Measurements from ENCODE around the gene SPATA18.
"Not testable (repeated sequence)": the region's sequence is repeated elsewhere in the genome, so short reads cannot be mapped to it uniquely, and the experiment has no call there.

SPATA18 gene

DNA sequence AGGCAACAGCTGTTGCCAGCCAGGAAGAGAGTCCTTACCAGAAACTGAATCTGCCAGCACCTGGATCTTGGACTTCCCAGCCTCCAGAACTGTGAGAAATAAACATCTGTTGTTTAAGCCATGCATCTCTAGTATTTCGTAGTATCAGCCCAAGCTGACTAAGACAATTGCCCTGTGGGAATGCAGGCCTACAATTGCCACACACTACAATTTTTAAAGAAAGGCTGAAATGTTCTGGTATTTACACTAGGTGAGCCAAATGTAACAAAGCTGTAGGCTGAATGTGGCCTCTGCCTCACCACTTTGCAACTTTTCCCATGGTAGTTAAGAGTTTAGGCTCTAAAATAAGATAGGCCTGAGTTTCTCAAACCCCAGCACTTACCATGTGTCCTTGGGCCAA lies 59.1 kb downstream of the SPATA18 start:
- FAIRE-seq = no peak

DNA sequence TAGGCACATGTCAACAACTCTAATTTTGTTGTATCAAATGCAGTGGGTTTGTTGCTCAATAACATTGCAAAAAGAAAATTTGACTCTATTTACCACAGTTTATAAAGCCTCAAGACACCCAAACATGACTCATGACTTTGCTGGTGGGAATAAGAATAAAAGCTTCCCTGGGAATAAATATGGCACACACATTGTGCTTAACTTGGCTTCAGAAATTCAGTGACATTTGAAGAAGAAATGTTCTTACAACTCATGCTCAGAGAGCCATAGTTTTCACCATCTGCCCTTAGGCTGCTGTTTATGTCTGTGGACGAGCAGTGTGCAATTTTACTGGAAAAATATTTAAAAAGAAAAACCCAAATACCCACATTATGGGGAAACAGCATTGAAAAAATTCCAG lies 60.9 kb downstream of the SPATA18 start:
- FAIRE-seq = no peak

DNA sequence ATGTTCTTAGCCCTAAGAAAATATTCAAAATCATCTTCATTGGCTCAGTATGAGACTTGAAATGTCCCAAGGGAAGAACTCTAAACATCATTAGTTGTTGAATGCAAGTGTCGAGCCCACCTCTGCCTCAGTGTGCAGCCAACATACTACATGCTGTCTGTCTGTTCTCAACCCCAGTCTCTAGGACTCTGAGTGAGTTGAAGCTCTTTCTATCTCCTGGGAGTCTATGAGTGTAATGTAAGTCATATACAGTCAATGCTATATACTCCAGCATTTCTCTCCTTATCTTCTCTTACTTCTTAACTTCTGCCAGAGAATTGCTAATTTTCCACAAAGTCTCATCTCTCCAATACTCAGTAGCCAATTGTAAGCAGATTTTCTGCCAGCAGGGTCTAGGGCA lies 61.3 kb downstream of the SPATA18 start:
- FAIRE-seq = no peak

DNA sequence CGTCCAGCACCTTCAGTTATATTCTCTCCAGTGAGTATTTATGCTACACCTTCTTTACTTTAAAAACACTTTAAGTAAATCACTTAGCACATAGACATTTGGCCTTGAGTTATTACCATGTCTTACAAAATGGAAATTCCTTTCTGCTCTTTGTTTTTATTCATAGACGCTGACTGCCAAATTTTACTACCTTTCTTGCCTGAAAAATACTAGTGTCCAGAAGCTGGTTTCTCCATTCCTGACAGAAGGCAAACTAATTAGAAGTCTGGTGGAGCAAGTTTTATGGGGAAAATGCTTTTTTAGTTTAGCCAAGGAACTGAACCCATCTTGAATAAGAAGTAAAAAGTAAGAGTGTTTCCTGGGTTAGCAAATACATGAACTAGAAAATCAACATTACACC lies 65.5 kb downstream of the SPATA18 start:
- no peak for FAIRE-seq

DNA sequence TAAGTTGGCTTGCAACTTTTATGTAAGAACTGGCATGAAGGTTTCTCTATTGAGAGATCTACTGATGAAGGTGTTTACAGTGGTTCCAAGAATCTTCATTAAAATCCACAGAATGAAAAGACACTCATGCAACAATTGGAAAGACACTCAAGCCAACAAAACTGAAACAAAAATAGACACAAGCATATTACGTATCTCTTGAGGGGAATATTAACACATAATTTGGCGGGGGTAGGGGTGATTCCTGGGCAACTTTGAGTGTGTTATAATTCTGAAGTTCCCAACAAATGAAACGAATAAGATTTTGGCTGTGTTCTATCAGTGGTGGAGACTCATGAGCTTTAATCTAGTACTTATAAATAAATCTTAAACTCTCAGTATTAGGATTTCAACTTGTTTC lies 75.1 kb downstream of the SPATA18 start:
- no peak for FAIRE-seq

DNA sequence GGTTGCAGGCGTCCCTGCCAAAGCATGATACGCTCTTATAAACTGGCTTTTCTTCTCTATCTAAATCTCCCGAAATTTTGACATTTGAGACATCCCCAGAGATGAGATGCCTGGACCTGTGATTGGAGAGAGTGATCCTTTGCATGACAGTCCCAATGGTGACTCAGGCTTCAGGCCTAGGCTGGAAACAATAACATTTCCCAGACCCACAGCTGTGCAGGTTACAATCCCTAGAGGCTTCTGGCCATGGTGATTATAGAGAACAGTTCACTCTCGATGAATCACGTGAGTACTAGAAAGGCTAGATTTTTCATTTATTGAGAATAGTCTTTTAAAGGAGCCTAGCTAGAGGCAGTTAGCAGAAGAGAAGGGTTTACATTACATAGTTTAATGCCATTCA lies 75.9 kb downstream of the SPATA18 start:
- no peak for FAIRE-seq

DNA sequence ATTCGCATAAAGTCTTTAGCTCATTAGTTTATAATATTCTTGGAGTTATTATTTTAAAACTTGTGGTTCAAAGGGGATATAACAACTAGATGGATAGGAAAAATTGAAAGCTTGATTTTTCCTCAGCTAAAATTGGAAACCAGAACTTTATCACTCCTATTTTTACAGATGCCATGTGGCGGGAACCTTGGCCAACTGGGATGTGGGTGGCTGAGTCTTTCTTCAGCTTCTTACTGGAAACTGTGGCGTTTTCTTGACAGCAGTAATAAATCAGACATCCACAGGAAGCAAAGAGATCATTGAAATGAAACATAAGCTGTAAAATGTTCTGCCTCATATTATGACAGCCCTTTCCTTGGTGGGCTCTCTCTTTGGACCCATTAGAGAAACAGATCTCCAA lies 84.1 kb downstream of the SPATA18 start:
- FAIRE-seq = no peak

DNA sequence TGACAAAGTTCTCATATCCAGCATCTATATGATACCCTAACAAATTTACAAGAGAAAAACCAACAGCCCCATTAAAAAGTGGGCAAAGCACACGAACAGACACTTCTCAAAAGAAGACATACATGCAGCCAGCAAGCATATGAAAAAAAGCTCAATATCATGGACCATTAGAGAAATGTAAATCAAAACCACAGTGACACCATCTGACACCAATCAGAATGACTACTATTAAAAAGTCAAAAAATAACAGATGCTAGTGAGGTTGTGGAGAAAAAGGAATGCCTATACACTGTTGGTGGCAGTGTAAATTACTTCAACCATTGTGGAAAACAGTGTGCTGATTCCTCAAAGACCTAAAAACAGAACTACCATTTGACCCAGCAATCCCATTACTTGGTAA lies 86.0 kb downstream of the SPATA18 start:
- not testable (repeated sequence) for FAIRE-seq

DNA sequence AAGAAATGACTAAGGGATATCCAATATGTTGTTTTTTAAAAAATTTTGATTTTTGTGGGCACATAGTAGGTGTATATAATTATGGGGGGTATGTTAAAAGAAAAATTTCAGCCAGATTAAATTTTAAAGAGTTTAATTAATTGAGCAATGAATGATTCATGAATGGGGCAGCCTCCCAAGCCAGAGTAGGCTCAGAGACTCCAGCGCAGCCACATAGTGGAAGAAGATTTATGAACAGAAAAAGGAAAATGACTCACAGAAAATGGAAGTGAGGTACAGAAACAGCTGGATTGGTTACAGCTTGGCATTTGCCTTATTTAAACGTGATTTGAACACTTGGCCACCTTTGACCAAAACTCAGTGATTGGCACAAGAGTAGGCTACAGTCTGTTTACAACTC lies 91.7 kb downstream of the SPATA18 start:
- no peak for FAIRE-seq

DNA sequence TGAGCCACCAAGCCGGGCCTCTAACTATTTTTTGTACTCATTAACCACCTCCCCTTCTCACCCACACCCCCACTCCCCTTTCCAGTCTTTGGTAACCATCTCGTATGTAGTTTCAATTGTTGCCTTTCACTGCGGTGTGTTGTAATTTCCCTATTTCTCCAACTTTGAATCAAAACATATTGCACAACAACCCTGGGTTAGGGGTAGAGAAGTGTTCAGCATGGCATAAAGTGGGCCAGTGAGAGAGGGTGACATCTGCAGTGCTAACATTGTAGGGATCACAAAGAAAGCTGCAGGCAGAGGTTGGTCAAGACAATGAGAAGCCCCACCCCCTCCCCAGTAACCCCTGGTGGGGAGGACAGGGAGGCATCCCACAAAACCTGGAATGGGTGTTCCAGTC lies 92.7 kb downstream of the SPATA18 start:
- FAIRE-seq = no peak

DNA sequence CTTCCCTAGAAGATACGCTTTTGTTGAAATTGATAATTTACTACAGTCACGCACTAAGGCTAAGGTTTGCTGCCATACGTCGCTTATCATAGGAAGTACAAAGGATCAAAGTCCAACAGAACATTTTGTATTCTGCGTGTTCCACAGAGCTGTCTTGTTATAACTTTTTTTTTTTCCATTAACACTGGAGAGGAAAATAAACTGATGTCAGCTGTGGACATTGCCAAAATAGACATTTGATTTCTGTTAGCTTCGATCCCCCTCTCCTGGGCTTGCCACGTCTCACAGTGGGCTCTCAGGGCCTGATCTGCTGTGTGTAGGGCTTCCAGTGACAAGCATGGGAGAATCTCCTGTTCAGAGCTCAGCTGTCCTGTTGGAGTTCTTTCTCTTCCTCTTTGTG lies 93.3 kb downstream of the SPATA18 start:
- FAIRE-seq = no peak

All from islet of Langerhans (tissue), 1 donor.